OCI-LY1 (cell line): ENCODE data around the gene SLC9A7.

Source experiments
- H2AFZ ChIP-seq: fragments of 200-600 bp; sonication (generic), shearing (Covaris generic); 2 replicates; pipeline ENCODE4 v1.6.0; 2014; ENCODE audit warnings: antibody characterized with exemption, mild to moderate bottlenecking, low read length
- H3F3A ChIP-seq: fragments of 200-600 bp; sonication (generic), shearing (Covaris generic); 2 replicates; pipeline ENCODE4 v1.6.0; 2014; ENCODE audit warnings: mild to moderate bottlenecking, antibody characterized with exemption, low read length, moderate library complexity; ENCODE audit not compliant: insufficient read depth
- H3K27ac ChIP-seq: fragments of 200-600 bp; sonication (generic); 2 replicates; pipeline ENCODE4 v1.5.1; 2014; ENCODE audit warnings: low read length, mixed run types, mild to moderate bottlenecking, low read depth; ENCODE audit not compliant: poor library complexity, severe bottlenecking
- H3K27me3 ChIP-seq: fragments of 200-600 bp; sonication (generic); 2 replicates; pipeline ENCODE4 v1.6.0; 2014; ENCODE audit warnings: antibody characterized with exemption, mild to moderate bottlenecking, low read length, moderate library complexity; ENCODE audit not compliant: insufficient read depth
- H3K36me3 ChIP-seq: fragments of 200-600 bp; sonication (generic); 2 replicates; pipeline ENCODE4 v1.6.1; 2014; ENCODE audit warnings: mild to moderate bottlenecking, antibody characterized with exemption, low read length, moderate library complexity, mixed read lengths; ENCODE audit not compliant: insufficient read depth
- H3K4me1 ChIP-seq: fragments of 200-600 bp; sonication (generic); 2 replicates; pipeline ENCODE4 v1.5.1; 2014; ENCODE audit warnings: mild to moderate bottlenecking, low read length, moderate library complexity; ENCODE audit not compliant: insufficient read depth, severe bottlenecking
- H3K4me2 ChIP-seq: fragments of 200-600 bp; sonication (generic), shearing (Covaris generic); 2 replicates; pipeline ENCODE4 v1.6.1; 2014; ENCODE audit warnings: low read length
- H3K4me3 ChIP-seq: fragments of 200-600 bp; sonication (generic); 2 replicates; pipeline ENCODE4 v1.5.1; 2014; ENCODE audit warnings: low read length, low read depth, mild to moderate bottlenecking, mixed read lengths; ENCODE audit not compliant: poor library complexity, severe bottlenecking
- H3K79me2 ChIP-seq: fragments of 200-600 bp; shearing (Covaris generic); 2 replicates; pipeline ENCODE4 v1.6.1; 2016; ENCODE audit warnings: mixed run types, low read length, mixed read lengths; ENCODE audit not compliant: insufficient read depth
- H3K9ac ChIP-seq: fragments of 200-600 bp; sonication (generic), shearing (Covaris generic); 2 replicates; pipeline ENCODE4 v1.6.1; 2014; ENCODE audit warnings: mild to moderate bottlenecking, low read length, mixed read lengths
- H3K9me2 ChIP-seq: fragments of 200-600 bp; sonication (generic), shearing (Covaris generic); 2 replicates; pipeline ENCODE4 v1.6.1; 2014; ENCODE audit warnings: low read depth, mild to moderate bottlenecking, low read length, mixed read lengths
- H3K9me3 ChIP-seq: fragments of 200-600 bp; shearing (Covaris generic); 2 replicates; pipeline ENCODE4 v1.6.1; 2014; ENCODE audit warnings: low read length, mixed read lengths
- H4K20me1 ChIP-seq: fragments of 200-600 bp; sonication (generic), shearing (Covaris generic); 2 replicates; pipeline ENCODE4 v1.6.0; 2016; ENCODE audit warnings: mild to moderate bottlenecking, low read length; ENCODE audit not compliant: insufficient read depth
- EZH2 ChIP-seq: fragments of 200-600 bp; sonication (generic), shearing (Covaris generic); IDR thresholded peaks from 2 replicates; pipeline ENCODE4 v1.8.0; 2017; ENCODE audit warnings: borderline replicate concordance, mixed run types, mild to moderate bottlenecking, antibody characterized with exemption, low read length, moderate library complexity, mixed read lengths
- TF ChIP-seq, protein P1 (sequence below): fragments of 200-600 bp; sonication (generic), shearing (Covaris generic); IDR thresholded peaks from 2 replicates; pipeline ENCODE4 v1.5.1; 2017; ENCODE audit warnings: mild to moderate bottlenecking, antibody characterized with exemption, low read length, moderate library complexity, mixed read lengths

The SLC9A7 gene

DNA sequence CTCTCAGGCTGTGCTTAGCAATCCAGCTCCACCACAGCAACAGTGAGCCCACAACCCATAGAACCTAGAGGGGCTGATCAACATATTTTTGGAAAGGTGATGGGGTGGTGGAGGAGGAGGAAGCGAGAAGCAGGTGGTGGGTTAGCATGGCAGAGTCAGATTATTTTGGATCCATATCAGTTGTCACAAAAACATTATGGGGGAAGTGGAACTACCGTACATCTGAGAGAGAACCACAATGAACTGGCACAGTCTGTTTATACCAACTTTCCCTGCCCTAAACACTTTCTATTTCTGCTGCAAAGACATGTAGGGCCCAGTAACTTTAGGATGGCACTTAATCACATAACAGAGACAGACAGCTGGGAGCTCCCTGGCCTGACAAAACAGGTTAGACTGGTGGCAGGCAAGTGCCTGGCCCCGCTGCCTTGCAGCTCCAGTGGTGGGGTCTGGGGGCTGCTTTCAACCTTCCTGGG lies 4.3 kb downstream of the SLC9A7 start:
- no peak for TF ChIP-seq EZH2
- TF ChIP-seq, protein P1, sequence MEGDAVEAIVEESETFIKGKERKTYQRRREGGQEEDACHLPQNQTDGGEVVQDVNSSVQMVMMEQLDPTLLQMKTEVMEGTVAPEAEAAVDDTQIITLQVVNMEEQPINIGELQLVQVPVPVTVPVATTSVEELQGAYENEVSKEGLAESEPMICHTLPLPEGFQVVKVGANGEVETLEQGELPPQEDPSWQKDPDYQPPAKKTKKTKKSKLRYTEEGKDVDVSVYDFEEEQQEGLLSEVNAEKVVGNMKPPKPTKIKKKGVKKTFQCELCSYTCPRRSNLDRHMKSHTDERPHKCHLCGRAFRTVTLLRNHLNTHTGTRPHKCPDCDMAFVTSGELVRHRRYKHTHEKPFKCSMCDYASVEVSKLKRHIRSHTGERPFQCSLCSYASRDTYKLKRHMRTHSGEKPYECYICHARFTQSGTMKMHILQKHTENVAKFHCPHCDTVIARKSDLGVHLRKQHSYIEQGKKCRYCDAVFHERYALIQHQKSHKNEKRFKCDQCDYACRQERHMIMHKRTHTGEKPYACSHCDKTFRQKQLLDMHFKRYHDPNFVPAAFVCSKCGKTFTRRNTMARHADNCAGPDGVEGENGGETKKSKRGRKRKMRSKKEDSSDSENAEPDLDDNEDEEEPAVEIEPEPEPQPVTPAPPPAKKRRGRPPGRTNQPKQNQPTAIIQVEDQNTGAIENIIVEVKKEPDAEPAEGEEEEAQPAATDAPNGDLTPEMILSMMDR, result no peak
- H3K27ac ChIP-seq, result peak overlapping the region; percentile 99
- peak overlapping the region; percentile 50 for H3K4me3 ChIP-seq
- H3K4me2 ChIP-seq, result peak overlapping the region; percentile 80
- peaks cover 69% of the 10 kb centered on the region for H3K4me1 ChIP-seq
- H3K9me2 ChIP-seq, result no peaks in the 10 kb centered on the region
- no peaks in the 10 kb centered on the region for H3F3A ChIP-seq
- H2AFZ ChIP-seq, result no peak overlapping the region
- H3K79me2 ChIP-seq, result peaks cover 54% of the 10 kb centered on the region
- H3K9ac ChIP-seq, result peak overlapping the region; percentile 63
- H4K20me1 ChIP-seq, result no peaks in the 10 kb centered on the region
- peaks cover 6% of the 10 kb centered on the region; the same call in 1 of the 2 replicates for H3K36me3 ChIP-seq
- H3K9me3 ChIP-seq, result no peaks in the 10 kb centered on the region
- no peaks in the 10 kb centered on the region for H3K27me3 ChIP-seq

DNA sequence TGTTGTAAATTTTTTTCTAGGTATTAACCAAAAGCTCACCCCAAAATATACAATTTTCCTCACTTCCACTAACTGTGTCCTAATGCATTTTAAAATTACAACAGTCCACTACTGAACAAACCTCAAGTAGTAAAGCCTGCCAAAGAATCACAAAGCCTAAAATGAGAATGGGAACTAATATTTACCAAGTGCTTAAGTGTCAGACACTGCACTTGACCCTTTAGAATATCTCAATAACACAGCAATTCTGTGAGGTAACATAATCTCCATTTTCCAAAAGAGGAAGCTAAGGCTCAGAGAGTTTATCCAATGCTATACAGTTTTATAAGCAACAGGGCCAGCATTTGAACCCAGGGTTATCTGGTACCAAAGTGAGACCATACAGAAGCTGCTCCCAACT lies 4.9 kb downstream of the SLC9A7 start:
- no peaks in the 10 kb centered on the region for H3K9me3 ChIP-seq
- H3K4me2 ChIP-seq, result peak overlapping the region; percentile 80; the same call in 1 of the 2 replicates
- H3K27ac ChIP-seq, result peak overlapping the region; percentile 99
- H3K79me2 ChIP-seq, result peaks cover 60% of the 10 kb centered on the region
- H4K20me1 ChIP-seq, result no peaks in the 10 kb centered on the region
- H3K4me1 ChIP-seq, result peaks cover 72% of the 10 kb centered on the region
- peaks cover 6% of the 10 kb centered on the region; the same call in 1 of the 2 replicates for H3K36me3 ChIP-seq
- H3K4me3 ChIP-seq, result peak overlapping the region; percentile 50
- no peak overlapping the region for H2AFZ ChIP-seq
- no peaks in the 10 kb centered on the region for H3F3A ChIP-seq
- H3K27me3 ChIP-seq, result no peaks in the 10 kb centered on the region
- no peak overlapping the region; the same call in 1 of the 2 replicates for H3K9ac ChIP-seq
- H3K9me2 ChIP-seq, result no peaks in the 10 kb centered on the region
- no peak for TF ChIP-seq EZH2
- TF ChIP-seq, protein P1, result no peak

DNA sequence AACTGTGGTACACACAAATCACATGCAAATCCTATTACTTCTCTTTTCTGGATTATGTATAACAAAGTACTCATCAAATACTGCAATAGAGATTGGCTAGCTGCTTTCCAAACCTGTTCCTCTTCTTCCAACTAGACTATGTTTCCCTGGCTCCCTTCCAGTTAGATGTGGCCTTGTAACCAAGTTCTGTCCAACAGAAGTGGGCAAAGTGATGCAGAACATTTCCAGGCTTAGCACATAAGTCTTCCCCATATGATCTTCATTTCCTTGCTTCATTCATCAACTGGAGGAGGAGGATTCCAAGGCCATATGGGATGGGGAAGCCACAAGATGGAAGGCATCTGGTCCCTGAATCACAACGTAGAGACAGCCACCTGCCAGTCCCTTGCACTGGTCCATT lies 8.0 kb downstream of the SLC9A7 start:
- H3K79me2 ChIP-seq, result peaks cover 53% of the 10 kb centered on the region

More for the DNA sequence above, 8.0 kb downstream of the SLC9A7 start:
- Histone ChIP-seq H3F3A (no peaks in the 10 kb centered on the region), H3K4me2 (no peak overlapping the region), H3K36me3 (peaks cover 10% of the 10 kb centered on the region; the same call in 1 of the 2 replicates), H3K9ac (no peak overlapping the region), H4K20me1 (no peaks in the 10 kb centered on the region), H3K27me3 (no peaks in the 10 kb centered on the region), H3K9me2 (no peaks in the 10 kb centered on the region), H2AFZ (no peak overlapping the region), H3K4me3 (no peak overlapping the region), H3K4me1 (peaks cover 58% of the 10 kb centered on the region), H3K9me3 (no peaks in the 10 kb centered on the region), H3K27ac (peak overlapping the region; percentile 67)
- TF ChIP-seq EZH2, result no peak
- TF ChIP-seq, protein P1, result no peak
